ENCODE results near the gene PSMB1. TPM values are rescaled to one million over a fixed set of nuclear protein-coding genes. Genes with fewer than 3 reads are reported as not detected.
"Not testable (repeated sequence)": the region's sequence is repeated elsewhere in the genome, so short reads cannot be mapped to it uniquely, and the experiment has no call there.

The PSMB1 gene
- total RNA-seq, 1 donor from 2014 or later: 118 TPM

GRCh38 chr6:170502733-170503413 is 50.2 kb downstream of the PSMB1 start:
- not testable (repeated sequence) for DNase-seq (ENCODE audit: low spot score)

DNA sequence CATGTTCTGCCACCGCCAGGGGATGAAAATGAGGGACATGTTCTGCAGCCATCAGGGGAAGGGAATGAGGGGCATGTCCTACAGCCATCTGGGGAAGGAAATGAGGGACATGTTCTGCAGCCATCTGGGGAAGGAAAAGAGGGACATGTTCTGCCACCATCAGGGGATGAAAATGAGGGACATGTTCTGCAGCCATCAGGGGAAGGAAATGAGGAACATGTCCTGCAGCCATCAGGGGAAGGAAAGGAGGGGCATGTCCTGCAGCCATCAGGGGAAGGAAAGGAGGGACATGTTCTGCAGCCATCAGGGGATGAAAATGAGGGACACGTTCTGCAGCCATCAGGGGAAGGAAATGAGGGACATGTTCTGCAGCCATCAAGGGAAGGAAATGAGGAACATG is 50.8 kb downstream of the PSMB1 start:
- DNase-seq (ENCODE audit: low spot score): not testable (repeated sequence)

DNA sequence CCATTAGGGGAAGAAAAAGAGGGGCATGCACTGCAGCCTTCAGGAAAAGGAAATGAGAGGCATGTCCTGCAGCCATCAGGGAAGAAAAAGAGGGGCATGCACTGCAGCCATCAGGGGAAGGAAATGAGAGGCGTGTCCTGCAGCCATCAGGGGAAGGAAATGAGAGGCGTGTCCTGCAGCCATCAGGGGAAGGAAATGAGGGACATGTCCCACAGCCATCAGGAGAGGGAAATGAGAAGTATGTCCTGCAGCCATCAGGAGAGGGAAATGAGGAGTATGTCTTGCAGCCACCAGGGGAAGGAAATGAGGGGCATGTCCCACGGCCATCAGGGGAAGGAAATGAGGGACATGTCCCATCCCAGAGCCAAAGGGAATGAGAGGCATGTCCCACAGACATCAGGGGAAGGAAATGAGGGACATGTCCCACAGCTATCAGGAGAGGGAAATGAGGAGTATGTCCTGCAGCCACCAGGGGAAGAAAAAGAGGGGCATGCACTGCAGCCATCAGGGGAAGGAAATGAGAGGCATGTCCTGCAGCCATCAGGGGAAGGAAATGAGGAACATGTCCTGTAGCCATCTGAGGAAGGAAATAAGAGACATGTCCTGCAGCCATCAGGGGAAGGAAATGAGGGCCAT is 52.0 kb downstream of the PSMB1 start:
- no peak for DNase-seq (ENCODE audit: low spot score)

GRCh38 chr6:170497841-170498301 is 55.2 kb downstream of the PSMB1 start:
- no peak for DNase-seq (ENCODE audit: low spot score)

DNA sequence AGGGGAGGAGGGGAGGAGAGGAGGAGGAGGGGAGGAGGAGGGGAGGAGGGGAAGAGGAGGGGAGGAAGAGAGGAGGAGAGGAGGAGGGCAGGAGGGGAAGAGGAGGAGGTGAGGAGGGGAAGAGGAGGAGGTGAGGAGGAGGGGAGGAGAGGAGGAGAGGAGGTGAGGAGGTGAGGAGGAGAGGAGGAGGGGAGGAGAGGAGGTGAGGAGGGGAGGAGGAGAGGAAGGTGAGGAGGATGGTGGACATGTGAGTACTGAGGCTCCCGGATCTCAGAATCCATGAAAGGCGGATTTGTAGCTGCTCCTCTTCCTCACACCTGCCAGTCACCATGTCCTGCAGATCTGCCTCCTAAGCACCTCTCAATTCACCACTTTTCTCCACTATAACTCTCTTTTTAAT is 59.8 kb downstream of the PSMB1 start:
- DNase-seq (ENCODE audit: low spot score): no peak

DNA sequence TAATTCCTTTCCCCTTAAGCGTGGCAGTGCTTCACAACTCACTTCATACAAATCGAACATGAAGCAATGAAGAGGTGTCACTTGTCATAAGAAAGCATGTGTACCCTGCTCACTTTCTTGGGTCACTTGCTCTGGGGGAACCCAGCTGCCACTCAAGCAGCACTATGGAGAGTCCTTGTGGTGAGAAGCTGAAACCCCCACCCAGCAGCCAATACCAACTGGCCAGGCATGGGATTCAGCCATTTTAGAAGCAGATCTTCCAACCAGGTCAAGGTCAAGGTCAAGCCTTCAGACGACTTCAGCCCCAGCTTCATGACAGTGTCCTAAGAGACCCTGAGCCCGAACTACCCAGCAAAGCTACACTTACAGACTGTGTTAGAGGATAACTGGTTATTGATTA is 62.8 kb downstream of the PSMB1 start:
- DNase-seq (ENCODE audit: low spot score): no peak

GRCh38 chr6:170489836-170490235 is 63.3 kb downstream of the PSMB1 start:
- no peak for DNase-seq (ENCODE audit: low spot score)

GRCh38 chr6:170487707-170488329 is 65.3 kb downstream of the PSMB1 start:
- no peak for DNase-seq (ENCODE audit: low spot score)

DNA sequence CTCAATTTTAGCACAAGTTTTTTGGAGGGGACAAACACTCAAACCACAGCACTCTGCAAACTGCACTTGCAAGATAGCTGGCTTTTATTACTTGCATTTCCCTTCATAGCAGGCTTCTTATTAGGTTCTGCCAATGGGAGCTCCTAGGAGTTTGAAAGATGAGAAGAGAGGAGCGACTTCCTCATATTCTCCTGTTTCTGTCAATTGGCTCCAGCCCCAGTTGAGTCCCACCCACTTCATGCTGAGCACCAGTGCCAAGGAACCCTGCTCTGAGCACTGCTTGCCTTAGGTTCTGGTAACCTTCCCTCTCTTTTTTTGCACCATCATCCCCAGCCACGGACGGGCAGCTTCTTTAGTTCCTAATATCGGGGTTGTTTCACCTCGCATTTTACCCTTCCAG is 67.9 kb downstream of the PSMB1 start:
- no peak for DNase-seq (ENCODE audit: low spot score)

Other genes starting within 250 kb of the PSMB1 start
- 54.5 TPM for gene FAM120B, start 246.5 kb downstream of the PSMB1 start, total RNA-seq
- gene TBP, start 1.1 kb upstream of the PSMB1 start, total RNA-seq: 18.8 TPM
- 67.4 TPM for gene PDCD2, start 31.3 kb upstream of the PSMB1 start, total RNA-seq